ENCODE measurements around the gene LCK.
A peak's percentile ranks its signal among the peaks of the same experiment; 100 is the strongest.

The LCK gene

DNA sequence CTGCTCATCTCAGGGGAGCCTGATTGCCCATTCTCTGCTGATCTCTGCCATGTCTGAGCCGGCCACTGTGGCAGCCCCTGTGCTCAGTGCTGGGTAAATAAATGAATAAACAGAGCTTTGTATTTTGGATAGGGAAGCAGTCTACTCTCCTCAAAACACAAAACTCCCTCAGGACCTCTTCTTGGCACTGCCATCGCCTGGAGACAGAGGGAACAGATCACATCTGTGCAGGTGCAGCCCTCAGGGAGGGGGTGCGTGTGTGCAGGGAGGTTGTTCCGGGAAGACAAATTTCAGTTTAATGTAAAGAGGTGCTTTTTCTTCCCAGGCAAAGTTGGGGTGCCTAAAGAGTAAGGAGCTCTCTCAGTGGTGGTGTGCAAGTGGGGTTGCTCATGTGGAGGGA lies 11.7 kb upstream of the LCK start:
- H3K4me3 ChIP-seq (ENCODE audit: control insufficient read depth, low read depth, low read length): no peak overlapping the region
- TF ChIP-seq, protein P1, sequence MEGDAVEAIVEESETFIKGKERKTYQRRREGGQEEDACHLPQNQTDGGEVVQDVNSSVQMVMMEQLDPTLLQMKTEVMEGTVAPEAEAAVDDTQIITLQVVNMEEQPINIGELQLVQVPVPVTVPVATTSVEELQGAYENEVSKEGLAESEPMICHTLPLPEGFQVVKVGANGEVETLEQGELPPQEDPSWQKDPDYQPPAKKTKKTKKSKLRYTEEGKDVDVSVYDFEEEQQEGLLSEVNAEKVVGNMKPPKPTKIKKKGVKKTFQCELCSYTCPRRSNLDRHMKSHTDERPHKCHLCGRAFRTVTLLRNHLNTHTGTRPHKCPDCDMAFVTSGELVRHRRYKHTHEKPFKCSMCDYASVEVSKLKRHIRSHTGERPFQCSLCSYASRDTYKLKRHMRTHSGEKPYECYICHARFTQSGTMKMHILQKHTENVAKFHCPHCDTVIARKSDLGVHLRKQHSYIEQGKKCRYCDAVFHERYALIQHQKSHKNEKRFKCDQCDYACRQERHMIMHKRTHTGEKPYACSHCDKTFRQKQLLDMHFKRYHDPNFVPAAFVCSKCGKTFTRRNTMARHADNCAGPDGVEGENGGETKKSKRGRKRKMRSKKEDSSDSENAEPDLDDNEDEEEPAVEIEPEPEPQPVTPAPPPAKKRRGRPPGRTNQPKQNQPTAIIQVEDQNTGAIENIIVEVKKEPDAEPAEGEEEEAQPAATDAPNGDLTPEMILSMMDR (conservative IDR thresholded peaks at IDR 0.05; ENCODE audit: control insufficient read depth, insufficient read depth, low read depth, low read length): no peak

GRCh38 chr1:32239790-32240139 lies 11.3 kb upstream of the LCK start:
- TF ChIP-seq, protein P1 (conservative IDR thresholded peaks at IDR 0.05; ENCODE audit: control insufficient read depth, insufficient read depth, low read depth, low read length): no peak
- DNase-seq (ENCODE audit: low read depth): no peak
- no peak overlapping the region for H3K4me3 ChIP-seq (ENCODE audit: control insufficient read depth, low read depth, low read length)

More for the DNA sequence above, 11.7 kb upstream of the LCK start:
- no peak for DNase-seq (ENCODE audit: low read depth)

DNA sequence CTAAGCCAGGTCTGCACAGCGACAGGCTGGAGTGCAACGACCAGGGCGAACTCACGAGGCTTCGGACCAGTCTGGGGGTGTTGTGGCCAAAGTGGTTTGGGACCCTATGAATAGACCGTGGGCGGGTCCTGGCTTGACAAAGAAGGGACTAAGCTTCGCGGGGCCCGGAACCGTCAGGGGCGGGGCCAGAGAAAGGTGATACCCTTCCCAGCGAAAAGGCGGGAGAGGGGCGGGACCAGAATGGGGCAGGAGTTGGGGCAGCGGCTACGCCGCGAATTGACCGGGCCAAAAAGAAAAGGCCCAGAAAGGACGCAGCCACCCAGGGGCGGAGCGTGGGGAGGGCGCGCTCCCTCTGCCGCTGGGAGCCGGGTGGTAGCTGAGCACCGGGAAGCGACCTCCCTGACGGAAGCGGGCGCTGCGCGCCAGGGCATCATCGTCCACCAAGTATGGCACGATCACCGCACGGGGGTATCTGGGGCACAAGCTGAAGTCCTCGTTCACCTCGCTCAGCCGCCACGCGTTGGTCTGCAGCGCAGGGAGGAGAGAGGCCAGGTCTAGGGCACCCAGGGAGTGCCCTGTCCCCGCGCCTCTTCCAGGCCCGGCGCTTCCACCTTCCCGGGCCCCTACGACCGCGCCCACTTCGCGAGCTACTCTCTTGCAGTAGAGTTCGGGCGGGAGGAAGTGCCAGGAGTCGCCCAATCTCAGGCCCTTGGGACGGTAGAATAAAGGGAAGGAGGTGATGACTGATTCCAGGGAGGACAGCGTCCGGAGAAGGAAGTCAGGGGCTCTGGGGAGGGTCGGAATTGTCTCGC lies 10.7 kb upstream of the LCK start:
- TF ChIP-seq, protein P1 (conservative IDR thresholded peaks at IDR 0.05; ENCODE audit: control insufficient read depth, insufficient read depth, low read depth, low read length): peak; percentile 7
- DNase-seq (ENCODE audit: low read depth): no peak
- peak overlapping the region; percentile 46 for H3K4me3 ChIP-seq (ENCODE audit: control insufficient read depth, low read depth, low read length)

GRCh38 chr1:32241001-32241763 lies 9.9 kb upstream of the LCK start:
- peak overlapping the region; percentile 46 for H3K4me3 ChIP-seq (ENCODE audit: control insufficient read depth, low read depth, low read length)
- TF ChIP-seq, protein P1 (conservative IDR thresholded peaks at IDR 0.05; ENCODE audit: control insufficient read depth, insufficient read depth, low read depth, low read length): no peak
- DNase-seq (ENCODE audit: low read depth): peak; percentile 19

DNA sequence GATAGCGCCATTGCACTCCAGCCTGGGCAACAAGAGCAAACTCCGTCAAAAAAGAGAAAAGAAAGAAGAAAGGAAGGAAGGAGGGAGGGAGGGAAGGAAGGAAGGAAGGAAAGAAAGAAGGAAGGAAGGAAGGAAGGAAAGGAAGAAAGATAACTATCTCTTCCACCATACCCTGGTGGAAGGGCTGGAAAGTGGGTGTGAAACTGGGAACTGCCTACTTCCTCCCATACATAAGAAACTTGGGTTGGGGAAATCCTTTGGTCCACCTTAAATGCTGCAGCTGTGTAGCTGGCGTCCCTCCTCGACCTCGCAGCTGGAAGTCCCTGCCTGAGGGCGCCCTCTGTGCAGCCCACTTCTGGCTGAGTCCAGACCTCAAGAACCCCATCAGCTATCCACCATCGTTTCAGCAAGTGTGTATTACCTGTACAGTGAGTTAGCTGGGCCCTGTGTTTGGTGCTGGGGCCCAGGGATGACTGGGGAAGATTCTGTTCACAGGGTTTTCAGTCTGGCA lies 8.7 kb upstream of the LCK start:
- TF ChIP-seq, protein P1 (conservative IDR thresholded peaks at IDR 0.05; ENCODE audit: control insufficient read depth, insufficient read depth, low read depth, low read length): no peak
- H3K4me3 ChIP-seq (ENCODE audit: control insufficient read depth, low read depth, low read length): no peak overlapping the region
- no peak for DNase-seq (ENCODE audit: low read depth)

DNA sequence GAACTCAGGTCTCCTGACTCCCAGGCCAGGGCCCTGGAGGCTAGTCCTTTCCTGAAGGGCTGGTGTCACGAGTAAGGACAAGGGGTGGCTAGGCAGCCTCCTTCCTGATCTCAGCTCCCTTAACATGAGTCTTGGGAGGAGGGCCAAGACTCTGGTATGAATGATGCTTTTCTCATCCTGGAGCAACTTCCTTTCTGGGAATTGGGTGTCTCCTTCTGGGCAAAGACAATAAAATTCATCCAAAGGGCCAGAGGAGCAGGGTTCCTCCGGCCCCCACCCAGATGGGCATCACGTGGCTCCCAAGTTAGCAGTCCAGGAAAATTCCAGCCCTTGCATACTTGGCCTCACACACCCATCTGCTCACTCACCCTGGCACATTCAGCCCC lies 4.2 kb upstream of the LCK start, which contains the start of gene FAM167B:
Gene FAM167B (plus strand): TSS at position 335 of the 386 bp plus-strand sequence. CDS start 200 bp downstream, outside the sequence.
- TF ChIP-seq, protein P1 (conservative IDR thresholded peaks at IDR 0.05; ENCODE audit: control insufficient read depth, insufficient read depth, low read depth, low read length): no peak
- H3K4me3 ChIP-seq (ENCODE audit: control insufficient read depth, low read depth, low read length): no peak within 1 kb of the TSS
- peak; percentile 82 for DNase-seq (ENCODE audit: low read depth)

Data from fibroblast of mammary gland (primary cell).